ENCODE data around the gene KIF2A.

Gene KIF2A

GRCh38 chr5:62310426-62311143 is 4.6 kb downstream of the KIF2A start:
- no peak overlapping the region for H3K27ac ChIP-seq (ENCODE audit: low read depth, low read length)
- no peaks in the 10 kb centered on the region for H3K36me3 ChIP-seq (ENCODE audit: insufficient read depth, low read length)
- H2AFZ ChIP-seq (ENCODE audit: low read length, unreplicated experiment): no peak overlapping the region
- no peaks in the 10 kb centered on the region for H3K27me3 ChIP-seq (ENCODE audit: insufficient read depth, low read length)
- no peak overlapping the region for H3K4me3 ChIP-seq (ENCODE audit: low read depth, low read length)
- peaks cover 43% of the 10 kb centered on the region for H3K4me1 ChIP-seq (ENCODE audit: control insufficient read depth, insufficient read depth, low read length, unreplicated experiment)
- peaks cover 89% of the 10 kb centered on the region for H3K79me2 ChIP-seq (ENCODE audit: control insufficient read depth, insufficient read depth, low read length, unreplicated experiment)

- no peaks in the 10 kb centered on the region for H3K36me3 ChIP-seq (ENCODE audit: insufficient read depth, low read length)
- H2AFZ ChIP-seq (ENCODE audit: low read length, unreplicated experiment): no peak overlapping the region
- no peaks in the 10 kb centered on the region for H3K27me3 ChIP-seq (ENCODE audit: insufficient read depth, low read length)
- H3K4me1 ChIP-seq (ENCODE audit: control insufficient read depth, insufficient read depth, low read length, unreplicated experiment): peaks cover 48% of the 10 kb centered on the region
- no peak overlapping the region for H3K27ac ChIP-seq (ENCODE audit: low read depth, low read length)
- peaks cover 95% of the 10 kb centered on the region for H3K79me2 ChIP-seq (ENCODE audit: control insufficient read depth, insufficient read depth, low read length, unreplicated experiment)
- no peak overlapping the region for H3K4me3 ChIP-seq (ENCODE audit: low read depth, low read length)
Measured at GRCh38 chr5:62312036-62312435, 6.0 kb downstream of the KIF2A start.

- no peak overlapping the region for H2AFZ ChIP-seq (ENCODE audit: low read length, unreplicated experiment)
- no peak overlapping the region for H3K27ac ChIP-seq (ENCODE audit: low read depth, low read length)
- no peaks in the 10 kb centered on the region for H3K27me3 ChIP-seq (ENCODE audit: insufficient read depth, low read length)
- no peak overlapping the region for H3K4me3 ChIP-seq (ENCODE audit: low read depth, low read length)
- H3K36me3 ChIP-seq (ENCODE audit: insufficient read depth, low read length): no peaks in the 10 kb centered on the region
- peaks cover 95% of the 10 kb centered on the region for H3K79me2 ChIP-seq (ENCODE audit: control insufficient read depth, insufficient read depth, low read length, unreplicated experiment)
- peaks cover 47% of the 10 kb centered on the region for H3K4me1 ChIP-seq (ENCODE audit: control insufficient read depth, insufficient read depth, low read length, unreplicated experiment)
Measured at GRCh38 chr5:62312674-62313073, 6.7 kb downstream of the KIF2A start.

- peaks cover 38% of the 10 kb centered on the region for H3K4me1 ChIP-seq (ENCODE audit: control insufficient read depth, insufficient read depth, low read length, unreplicated experiment)
- H3K27ac ChIP-seq (ENCODE audit: low read depth, low read length): no peak overlapping the region
- peaks cover 94% of the 10 kb centered on the region for H3K79me2 ChIP-seq (ENCODE audit: control insufficient read depth, insufficient read depth, low read length, unreplicated experiment)
- no peaks in the 10 kb centered on the region for H3K36me3 ChIP-seq (ENCODE audit: insufficient read depth, low read length)
- no peak overlapping the region for H2AFZ ChIP-seq (ENCODE audit: low read length, unreplicated experiment)
- no peaks in the 10 kb centered on the region for H3K27me3 ChIP-seq (ENCODE audit: insufficient read depth, low read length)
- no peak overlapping the region for H3K4me3 ChIP-seq (ENCODE audit: low read depth, low read length)
Measured at GRCh38 chr5:62314213-62314830, 8.3 kb downstream of the KIF2A start.

- Histone ChIP-seq H3K4me1 (ENCODE audit: control insufficient read depth, insufficient read depth, low read length, unreplicated experiment) (peaks cover 34% of the 10 kb centered on the region), H3K36me3 (ENCODE audit: insufficient read depth, low read length) (no peaks in the 10 kb centered on the region), H3K27ac (ENCODE audit: low read depth, low read length) (no peak overlapping the region), H3K79me2 (ENCODE audit: control insufficient read depth, insufficient read depth, low read length, unreplicated experiment) (peaks cover 96% of the 10 kb centered on the region), H3K4me3 (ENCODE audit: low read depth, low read length) (no peak overlapping the region), H2AFZ (ENCODE audit: low read length, unreplicated experiment) (no peak overlapping the region), H3K27me3 (ENCODE audit: insufficient read depth, low read length) (no peaks in the 10 kb centered on the region)
Measured at GRCh38 chr5:62315376-62316175, 9.6 kb downstream of the KIF2A start.

GRCh38 chr5:62316176-62316502 is 10.1 kb downstream of the KIF2A start:
- Histone ChIP-seq H3K36me3 (ENCODE audit: insufficient read depth, low read length) (no peaks in the 10 kb centered on the region), H2AFZ (ENCODE audit: low read length, unreplicated experiment) (no peak overlapping the region), H3K79me2 (ENCODE audit: control insufficient read depth, insufficient read depth, low read length, unreplicated experiment) (peaks cover 95% of the 10 kb centered on the region), H3K4me1 (ENCODE audit: control insufficient read depth, insufficient read depth, low read length, unreplicated experiment) (peaks cover 28% of the 10 kb centered on the region), H3K27me3 (ENCODE audit: insufficient read depth, low read length) (no peaks in the 10 kb centered on the region), H3K27ac (ENCODE audit: low read depth, low read length) (no peak overlapping the region), H3K4me3 (ENCODE audit: low read depth, low read length) (no peak overlapping the region)

GRCh38 chr5:62317810-62318209 is 11.8 kb downstream of the KIF2A start:
- H2AFZ ChIP-seq (ENCODE audit: low read length, unreplicated experiment): no peak overlapping the region
- H3K27me3 ChIP-seq (ENCODE audit: insufficient read depth, low read length): no peaks in the 10 kb centered on the region
- H3K4me1 ChIP-seq (ENCODE audit: control insufficient read depth, insufficient read depth, low read length, unreplicated experiment): peaks cover 13% of the 10 kb centered on the region
- no peak overlapping the region for H3K27ac ChIP-seq (ENCODE audit: low read depth, low read length)
- peaks cover 93% of the 10 kb centered on the region for H3K79me2 ChIP-seq (ENCODE audit: control insufficient read depth, insufficient read depth, low read length, unreplicated experiment)
- H3K4me3 ChIP-seq (ENCODE audit: low read depth, low read length): no peak overlapping the region
- peaks cover 6% of the 10 kb centered on the region; the same call in 1 of the 2 replicates for H3K36me3 ChIP-seq (ENCODE audit: insufficient read depth, low read length)

GRCh38 chr5:62322484-62322883 is 16.5 kb downstream of the KIF2A start:
- no peak overlapping the region for H3K27ac ChIP-seq (ENCODE audit: low read depth, low read length)
- H2AFZ ChIP-seq (ENCODE audit: low read length, unreplicated experiment): no peak overlapping the region
- no peaks in the 10 kb centered on the region for H3K27me3 ChIP-seq (ENCODE audit: insufficient read depth, low read length)
- H3K36me3 ChIP-seq (ENCODE audit: insufficient read depth, low read length): peaks cover 6% of the 10 kb centered on the region; the same call in 1 of the 2 replicates
- no peak overlapping the region for H3K4me3 ChIP-seq (ENCODE audit: low read depth, low read length)
- no peaks in the 10 kb centered on the region for H3K4me1 ChIP-seq (ENCODE audit: control insufficient read depth, insufficient read depth, low read length, unreplicated experiment)
- H3K79me2 ChIP-seq (ENCODE audit: control insufficient read depth, insufficient read depth, low read length, unreplicated experiment): peaks cover 85% of the 10 kb centered on the region

GRCh38 chr5:62326302-62326701 is 20.3 kb downstream of the KIF2A start:
- no peak overlapping the region for H3K4me3 ChIP-seq (ENCODE audit: low read depth, low read length)
- H3K27me3 ChIP-seq (ENCODE audit: insufficient read depth, low read length): no peaks in the 10 kb centered on the region
- H3K27ac ChIP-seq (ENCODE audit: low read depth, low read length): no peak overlapping the region
- H3K4me1 ChIP-seq (ENCODE audit: control insufficient read depth, insufficient read depth, low read length, unreplicated experiment): peaks cover 19% of the 10 kb centered on the region
- no peak overlapping the region for H2AFZ ChIP-seq (ENCODE audit: low read length, unreplicated experiment)
- H3K36me3 ChIP-seq (ENCODE audit: insufficient read depth, low read length): peaks cover 6% of the 10 kb centered on the region; the same call in 1 of the 2 replicates
- H3K79me2 ChIP-seq (ENCODE audit: control insufficient read depth, insufficient read depth, low read length, unreplicated experiment): peaks cover 82% of the 10 kb centered on the region

- Histone ChIP-seq H3K27me3 (ENCODE audit: insufficient read depth, low read length) (no peaks in the 10 kb centered on the region), H3K4me1 (ENCODE audit: control insufficient read depth, insufficient read depth, low read length, unreplicated experiment) (peaks cover 19% of the 10 kb centered on the region)
Measured at GRCh38 chr5:62326702-62327101, 20.7 kb downstream of the KIF2A start.

More at GRCh38 chr5:62326702-62327101, 20.7 kb downstream of the KIF2A start:
- H2AFZ ChIP-seq (ENCODE audit: low read length, unreplicated experiment): no peak overlapping the region
- H3K79me2 ChIP-seq (ENCODE audit: control insufficient read depth, insufficient read depth, low read length, unreplicated experiment): peaks cover 81% of the 10 kb centered on the region
- H3K36me3 ChIP-seq (ENCODE audit: insufficient read depth, low read length): peaks cover 4% of the 10 kb centered on the region; the same call in 1 of the 2 replicates
- no peak overlapping the region for H3K27ac ChIP-seq (ENCODE audit: low read depth, low read length)
- no peak overlapping the region for H3K4me3 ChIP-seq (ENCODE audit: low read depth, low read length)
